Left cardiac atrium (tissue), 4 donors: ENCODE data around the gene THADA. TPM values are rescaled to one million over a fixed set of nuclear protein-coding genes. Genes with fewer than 3 reads are reported as not detected.
A peak's percentile ranks its signal among the peaks of the same experiment; 100 is the strongest.

Source experiments
- ATAC-seq, 2 donors: fragments of 200-7000 bp; cut with Tn5 transposase; one replicate each; pipeline ENCODE4 v1.9.1; 2020; ENCODE audit warnings: mild to moderate bottlenecking in 2 of 2, moderate library complexity in 2 of 2
- DNase-seq: peaks from one replicate; pipeline ENCODE4 v3.0.0-alpha.2; 2020
- intact Hi-C, 2 donors: fragments of 100-400 bp; cut with DNase I; formaldehyde crosslinking; loops; one replicate each; pipeline versions ENCODE4 v1.14.1 to v1.15.1; 2022 to 2023
- total RNA-seq, 2 donors: library from RNA; stranded (reverse); fragmentation: NEBNext Ultra II Directional; extraction: Animal tissue kit (Norgen Biotek cat#: 25700); gene quantifications; one replicate each; pipeline ENCODE4 v1.2.1, GENCODE V29; 2021
- donor health status: DM: no; HTN: yes; CAD: no.
- donor health status: DM: no; HTN: yes; CAD: no; lungs with severe emphysema.
- donor health status: DM: yes; HTN: yes; CAD: no.
- donor health status: Dilated cardiomyopathy.

THADA gene
- total RNA-seq, 2 donors from 2014 or later, result 19.2 to 21.5 TPM

GRCh38 chr2:43328832-43329231 lies 267.0 kb downstream of the THADA start:
- ATAC-seq (no peak), DNase-seq (no peak)
- intact Hi-C loops, result no loop called here

GRCh38 chr2:43328133-43328532 lies 267.7 kb downstream of the THADA start:
- DNase-seq (no peak), ATAC-seq (no peak)

GRCh38 chr2:43327119-43327518 lies 268.7 kb downstream of the THADA start:
- DNase-seq (no peak), ATAC-seq (no peak)
- intact Hi-C loops, result no loop called here

More at GRCh38 chr2:43328133-43328532, 267.7 kb downstream of the THADA start:
- intact Hi-C loops, result no loop called here

- no peak for ATAC-seq
- intact Hi-C loops, result no loop called here
- no peak for DNase-seq
These were observed 269.6 kb downstream of the THADA start for GRCh38 chr2:43326101-43326825.

- intact Hi-C loops, result no loop called here
- peak in 1 of 2 donors; percentile 58 for ATAC-seq
- no peak for DNase-seq
These were observed 270.6 kb downstream of the THADA start for GRCh38 chr2:43325107-43325811.

GRCh38 chr2:43324259-43325106 lies 271.4 kb downstream of the THADA start:
- DNase-seq, result peak; percentile 71
- intact Hi-C loops, result no loop called here
- ATAC-seq, result peak; percentile 76 to 77

GRCh38 chr2:43323857-43324256 lies 272.0 kb downstream of the THADA start:
- intact Hi-C loops, result no loop called here
- ATAC-seq, result peak; percentile 10 to 39
- DNase-seq, result no peak

GRCh38 chr2:43321446-43321845 lies 274.4 kb downstream of the THADA start:
- no peak for ATAC-seq
- no peak for DNase-seq
- intact Hi-C loops, result no loop called here

GRCh38 chr2:43319541-43319940 lies 276.3 kb downstream of the THADA start:
- no peak for ATAC-seq
- DNase-seq, result no peak
- intact Hi-C loops, result no loop called here

- ATAC-seq, result no peak
- no peak for DNase-seq
- intact Hi-C loops, result no loop called here
These were observed 277.0 kb downstream of the THADA start for GRCh38 chr2:43318791-43319190.

- ATAC-seq (no peak), DNase-seq (no peak)
- intact Hi-C loops, result no loop called here
These were observed 278.2 kb downstream of the THADA start for GRCh38 chr2:43317680-43318079.

GRCh38 chr2:43317194-43317593 lies 278.6 kb downstream of the THADA start:
- DNase-seq (no peak), ATAC-seq (no peak)
- intact Hi-C loops, result no loop called here

GRCh38 chr2:43315482-43315881 lies 280.4 kb downstream of the THADA start:
- ATAC-seq, result no peak
- intact Hi-C loops, result no loop called here
- DNase-seq, result no peak

GRCh38 chr2:43314299-43314927 lies 281.4 kb downstream of the THADA start:
- no peak for DNase-seq
- intact Hi-C loops, result no loop called here
- ATAC-seq, result no peak

GRCh38 chr2:43313642-43314017 lies 282.2 kb downstream of the THADA start:
- DNase-seq (no peak), ATAC-seq (no peak)
- intact Hi-C loops, result no loop called here

GRCh38 chr2:43312755-43313641 lies 282.8 kb downstream of the THADA start:
- intact Hi-C loops, result no loop called here
- peak; percentile 15 to 54 for ATAC-seq

GRCh38 chr2:43311276-43311675 lies 284.6 kb downstream of the THADA start:
- intact Hi-C loops, result no loop called here
- ATAC-seq (peak in 1 of 2 donors; percentile 66), DNase-seq (no peak)

More at GRCh38 chr2:43312755-43313641, 282.8 kb downstream of the THADA start:
- DNase-seq, result no peak

GRCh38 chr2:43309935-43310334 lies 285.9 kb downstream of the THADA start:
- DNase-seq (no peak), ATAC-seq (no peak)
- intact Hi-C loops, result loop anchor here in 1 of 2 donors (10.0 kb wide), 1 partner anchor 175 kb away; no protein-coding TSS in a partner anchor
